Activated CD8-positive, alpha-beta memory T cell treated with anti-CD3 and anti-CD28 coated beads for 36 hours (primary cell): ENCODE results near the gene ATXN10. TPM values are rescaled to one million over a fixed set of nuclear protein-coding genes. Genes with fewer than 3 reads are reported as not detected.
"Not testable (repeated sequence)": the region's sequence is repeated elsewhere in the genome, so short reads cannot be mapped to it uniquely, and the experiment has no call there.

ENCODE experiments used
- CTCF ChIA-PET: fragments of 350-600 bp; sonication (Branson Sonifier 250); formaldehyde crosslinking; loops from one replicate; lab custom pipeline; 2021; ENCODE audit warnings: antibody characterized with exemption; lab: Charles Lee
- POLR2A ChIA-PET: fragments of 350-600 bp; sonication (Branson Sonifier 250); formaldehyde crosslinking; loops from one replicate; lab custom pipeline; 2021; ENCODE audit warnings: antibody characterized with exemption; lab: Charles Lee
- total RNA-seq, 2 experiments: library from RNA; stranded (reverse); gene quantifications; one replicate each; pipeline ENCODE4 v1.2.3, GENCODE V29; 2021

Gene ATXN10
- total RNA-seq, 2 experiments from 2014 or later, result 105 to 120 TPM

GRCh38 chr22:45796009-45796408, 124.4 kb downstream of the ATXN10 start:
- POLR2A ChIA-PET, CTCF ChIA-PET: not testable (repeated sequence)

GRCh38 chr22:45799291-45799690, 127.7 kb downstream of the ATXN10 start:
- POLR2A ChIA-PET, result no interaction called here
- CTCF ChIA-PET, result no interaction called here

- ChIA-PET CTCF (no interaction called here), POLR2A (no interaction called here)
These were observed 130.4 kb downstream of the ATXN10 start for GRCh38 chr22:45802054-45802453.

GRCh38 chr22:45804319-45804985, 132.8 kb downstream of the ATXN10 start:
- POLR2A ChIA-PET, result no interaction called here
- CTCF ChIA-PET, result no interaction called here

GRCh38 chr22:45804986-45805325, 133.3 kb downstream of the ATXN10 start:
- ChIA-PET CTCF (no interaction called here), POLR2A (no interaction called here)

- CTCF ChIA-PET, result no interaction called here
- POLR2A ChIA-PET, result no interaction called here
These were observed 133.8 kb downstream of the ATXN10 start for GRCh38 chr22:45805413-45805812.

- ChIA-PET CTCF (no interaction called here), POLR2A (interaction anchor here (0.6 kb wide), 1 partner anchor 335 kb away, joined by 3 read pairs; no protein-coding TSS in a partner anchor)
These were observed 135.7 kb downstream of the ATXN10 start for GRCh38 chr22:45807156-45807915.

GRCh38 chr22:45812910-45813309, 141.3 kb downstream of the ATXN10 start:
- ChIA-PET CTCF (no interaction called here), POLR2A (no interaction called here)

GRCh38 chr22:45814198-45814597, 142.6 kb downstream of the ATXN10 start:
- ChIA-PET POLR2A (no interaction called here), CTCF (interaction anchor here (1.1 kb wide), 1 partner anchor 141 kb away, joined by 3 read pairs; no protein-coding TSS in a partner anchor)

- ChIA-PET POLR2A (no interaction called here), CTCF (interaction anchor here (0.7 kb wide), 1 partner anchor 10 kb away, joined by 4 read pairs; no protein-coding TSS in a partner anchor)
These were observed 145.1 kb downstream of the ATXN10 start for GRCh38 chr22:45816776-45817175.

- POLR2A ChIA-PET, result no interaction called here
- CTCF ChIA-PET, result no interaction called here
These were observed 146.2 kb downstream of the ATXN10 start for GRCh38 chr22:45817745-45818423.

GRCh38 chr22:45818424-45819085, 146.9 kb downstream of the ATXN10 start:
- ChIA-PET POLR2A (no interaction called here), CTCF (no interaction called here)

- CTCF ChIA-PET, result no interaction called here
These were observed 147.7 kb downstream of the ATXN10 start for GRCh38 chr22:45819305-45819704.

GRCh38 chr22:45823336-45823735, 151.7 kb downstream of the ATXN10 start:
- ChIA-PET POLR2A (no interaction called here), CTCF (no interaction called here)

More at GRCh38 chr22:45819305-45819704, 147.7 kb downstream of the ATXN10 start:
- POLR2A ChIA-PET, result no interaction called here

GRCh38 chr22:45826520-45826919, 154.9 kb downstream of the ATXN10 start:
- CTCF ChIA-PET, result interaction anchor here (0.9 to 1.5 kb wide), 2 partner anchors 10 to 26 kb away, joined by 3 to 4 read pairs; no protein-coding TSS in a partner anchor
- POLR2A ChIA-PET, result no interaction called here

- CTCF ChIA-PET, result no interaction called here
These were observed 157.2 kb downstream of the ATXN10 start for GRCh38 chr22:45828841-45829240.

GRCh38 chr22:45830531-45831245, 159.1 kb downstream of the ATXN10 start:
- ChIA-PET POLR2A (no interaction called here), CTCF (no interaction called here)

More at GRCh38 chr22:45828841-45829240, 157.2 kb downstream of the ATXN10 start:
- POLR2A ChIA-PET, result no interaction called here

- ChIA-PET CTCF (interaction anchor here (0.6 kb wide), 1 partner anchor 91 kb away, joined by 3 read pairs; no protein-coding TSS in a partner anchor), POLR2A (no interaction called here)
These were observed 159.8 kb downstream of the ATXN10 start for GRCh38 chr22:45831394-45831793.

GRCh38 chr22:45832180-45832579, 160.5 kb downstream of the ATXN10 start:
- CTCF ChIA-PET, result interaction anchor here (0.6 kb wide), 1 partner anchor 92 kb away, joined by 3 read pairs; no protein-coding TSS in a partner anchor

More at GRCh38 chr22:45832180-45832579, 160.5 kb downstream of the ATXN10 start:
- POLR2A ChIA-PET, result no interaction called here
